ENCODE measurements around the gene TVP23C. TPM values are rescaled to one million over a fixed set of nuclear protein-coding genes. Genes with fewer than 3 reads are reported as not detected.

The TVP23C gene
- total RNA-seq, 1 experiment from 2014 or later = 4.6 TPM

DNA sequence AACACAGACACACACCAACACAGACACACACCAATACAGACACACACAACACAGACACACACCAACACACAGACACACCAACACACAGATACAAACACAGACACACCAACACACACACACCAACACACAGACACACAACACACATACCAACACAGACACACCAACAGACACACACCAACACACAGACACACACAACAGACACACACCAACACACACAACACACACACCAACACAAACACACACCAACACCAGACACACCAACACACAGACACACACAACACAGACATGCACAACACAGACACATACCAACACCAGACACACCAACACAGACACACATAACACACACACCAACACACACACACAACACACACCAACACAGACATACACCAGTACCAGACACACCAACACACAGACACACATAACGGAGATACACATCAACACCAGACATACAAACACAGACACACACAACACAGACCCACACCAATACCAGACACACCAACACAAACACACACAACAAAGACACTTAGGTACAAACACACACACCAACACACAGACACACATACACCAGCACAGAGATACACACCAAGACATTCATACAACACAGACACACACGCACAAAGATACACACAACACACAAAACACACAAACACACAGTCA, 98.1 kb downstream of the TVP23C start:
- no peak for DNase-seq (ENCODE audit: low spot score)

DNA sequence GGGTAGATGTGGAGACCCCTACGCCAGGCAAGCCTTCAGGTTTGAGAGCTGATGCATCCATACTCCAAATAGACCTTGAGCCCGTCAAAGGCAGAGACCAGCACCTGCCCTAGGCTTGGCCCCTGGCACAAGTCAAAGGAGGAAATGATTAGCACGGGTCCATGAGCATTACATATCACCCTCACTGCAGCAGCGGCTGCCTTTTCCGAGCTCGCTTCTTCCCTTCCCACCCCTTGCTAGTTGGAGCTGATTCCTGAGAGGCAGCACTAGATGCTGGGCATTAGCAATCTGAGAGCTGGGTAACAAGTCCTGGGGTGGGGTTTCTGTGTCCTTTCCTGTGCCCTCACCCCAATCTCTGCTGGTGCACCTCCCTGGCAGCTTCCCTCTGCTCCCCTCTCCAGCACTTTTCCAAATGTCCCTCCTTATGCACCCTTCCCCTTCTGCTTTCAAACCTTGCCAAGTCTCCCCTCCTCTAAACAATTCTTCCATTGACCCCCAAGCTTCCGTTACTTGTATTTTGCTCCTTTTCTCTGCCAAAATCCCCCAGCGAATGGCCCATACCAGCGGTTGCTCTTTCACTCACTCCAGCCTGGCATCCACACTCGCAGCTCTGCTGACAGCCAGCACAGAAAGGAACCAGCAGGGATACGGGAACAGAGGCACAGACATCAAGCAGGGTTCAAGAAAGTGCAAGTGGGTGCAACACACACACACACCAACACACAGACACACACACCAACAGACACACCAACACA, 98.9 kb downstream of the TVP23C start:
- DNase-seq (ENCODE audit: low spot score) = no peak

- no peak for DNase-seq (ENCODE audit: low spot score)
Measured at GRCh38 chr17:15462976-15463772, 100.1 kb downstream of the TVP23C start.

DNA sequence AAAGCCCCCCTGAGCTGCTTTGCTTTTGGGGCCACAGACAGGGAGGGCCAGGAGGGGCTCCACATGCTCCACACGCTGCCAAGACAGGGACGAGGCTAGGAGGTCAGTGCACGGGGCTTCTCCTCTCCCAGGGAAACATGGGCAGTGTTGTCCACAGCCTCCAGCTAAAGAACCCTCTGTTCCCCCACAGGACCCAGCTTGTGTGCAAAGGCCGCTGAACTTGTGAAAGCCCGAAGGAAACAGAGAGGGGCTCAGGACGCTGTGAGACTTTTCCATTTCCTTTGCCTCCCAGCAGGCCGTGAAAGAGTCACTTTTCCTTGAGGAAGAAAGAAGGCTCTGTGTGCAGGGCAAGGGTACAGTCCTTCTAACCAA, 105.6 kb downstream of the TVP23C start:
- no peak for DNase-seq (ENCODE audit: low spot score)

GRCh38 chr17:15456972-15457722, 106.1 kb downstream of the TVP23C start:
- no peak for DNase-seq (ENCODE audit: low spot score)

DNA sequence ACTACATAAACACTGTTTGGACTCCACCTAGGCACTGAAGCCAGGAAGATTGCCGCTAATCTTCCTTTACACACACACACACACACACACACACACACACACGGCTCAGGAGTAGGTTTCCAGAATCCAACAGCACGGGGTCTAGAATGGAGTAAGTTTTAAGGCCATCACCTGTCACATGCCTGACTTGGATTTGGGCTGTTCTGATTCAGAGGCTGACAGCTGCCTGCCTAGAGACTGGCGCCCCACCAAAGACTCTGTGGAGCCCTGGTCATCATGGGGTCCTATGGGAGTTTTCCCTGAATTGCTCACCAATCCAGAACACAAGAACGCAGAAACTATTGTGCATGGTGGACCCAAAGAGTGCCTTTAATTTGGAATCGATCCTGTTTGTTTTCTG, 106.8 kb downstream of the TVP23C start:
- no peak for DNase-seq (ENCODE audit: low spot score)

DNA sequence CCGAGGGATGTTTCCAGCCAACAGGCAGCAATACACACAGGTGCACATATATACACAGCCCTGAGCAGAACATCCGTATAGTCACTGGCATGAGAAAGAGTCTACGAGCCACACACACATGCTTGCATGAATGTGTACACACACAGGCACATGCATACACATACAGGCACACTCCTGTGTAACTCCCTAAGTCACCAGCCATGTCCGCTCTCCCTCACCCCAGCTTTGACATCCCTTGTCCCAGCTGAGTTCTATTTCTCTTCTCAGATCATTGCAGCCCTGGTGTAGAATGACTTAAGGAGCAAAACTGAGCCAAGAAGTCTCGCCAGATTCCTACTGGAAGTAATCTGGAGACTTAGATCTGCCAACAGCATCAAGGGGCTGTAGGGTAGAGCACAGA, 108.9 kb downstream of the TVP23C start:
- no peak for DNase-seq (ENCODE audit: low spot score)

DNA sequence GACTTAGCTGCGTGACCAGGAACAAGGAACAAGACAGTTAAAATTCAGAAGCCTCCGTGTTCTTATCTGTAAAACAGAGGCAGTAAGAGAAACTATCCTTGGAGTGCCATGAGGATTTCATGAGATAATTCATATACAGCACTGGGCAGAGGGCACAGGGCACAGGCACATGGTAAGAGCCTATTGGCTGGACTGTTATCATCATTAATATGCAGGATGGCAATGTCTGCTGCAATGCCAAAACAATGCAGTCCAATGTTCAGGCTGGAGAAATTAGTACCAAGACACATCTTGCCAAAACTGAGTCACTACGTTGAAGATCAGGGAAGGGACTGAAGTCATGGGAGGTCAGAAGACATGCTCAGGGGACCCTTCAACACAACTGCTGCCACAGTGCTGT, 109.5 kb downstream of the TVP23C start:
- no peak for DNase-seq (ENCODE audit: low spot score)

DNA sequence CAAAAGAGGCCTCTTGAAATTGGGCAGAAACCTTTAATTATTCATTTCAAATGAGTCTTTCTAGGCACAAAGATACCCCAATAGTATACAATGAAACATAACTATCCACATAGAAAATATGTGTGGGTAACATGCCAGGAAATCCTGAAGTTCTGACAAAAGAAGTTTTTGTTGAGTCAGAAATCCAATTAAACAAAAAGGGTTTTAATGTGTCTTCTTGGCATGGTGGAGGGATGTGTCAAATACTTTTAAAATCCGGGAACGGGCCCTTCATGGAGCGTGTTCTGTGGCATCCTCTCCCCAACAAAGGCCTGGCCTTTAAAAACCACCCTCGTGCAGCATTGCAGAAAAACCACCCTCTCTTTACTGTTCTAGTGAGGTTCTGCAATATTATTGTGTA, 110.0 kb downstream of the TVP23C start:
- no peak for DNase-seq (ENCODE audit: low spot score)

- DNase-seq (ENCODE audit: low spot score) = no peak
Measured at GRCh38 chr17:15452746-15453145, 110.5 kb downstream of the TVP23C start.

Small RNA genes lying within 50 kb of the gene (small RNA-seq; reads per million reads assigned to genes)
- not detected for gene AC005838.1
- not detected for gene RF00090

Other genes with a start within 250 kb of the TVP23C start
- not detected in 2 replicates for gene TEKT3, start 221.9 kb downstream of the TVP23C start, total RNA-seq (2014; rRNA removed; shearing (Covaris generic))
- 0.20 TPM in 1 of 2 replicates, not detected in the other for gene CDRT4, start 95.9 kb downstream of the TVP23C start, total RNA-seq (2014; rRNA removed; shearing (Covaris generic))
- gene FBXW10B, start 56.2 kb upstream of the TVP23C start, total RNA-seq (2014; rRNA removed; shearing (Covaris generic)) = 0.31 and 0.43 TPM in 2 replicates
- gene TRIM16, start 120.8 kb upstream of the TVP23C start, total RNA-seq (2014; rRNA removed; shearing (Covaris generic)) = 38.4 and 41.7 TPM in 2 replicates
- 4.6 and 14.1 TPM in 2 replicates for gene ZNF286A, start 136.3 kb upstream of the TVP23C start, total RNA-seq (2014; rRNA removed; shearing (Covaris generic))
- not detected in 2 replicates for gene TBC1D26, start 168.8 kb upstream of the TVP23C start, total RNA-seq (2014; rRNA removed; shearing (Covaris generic))

Measured in HT-29 (cell line).